Measurements from ENCODE around the gene MAP3K7.

The MAP3K7 gene

DNA sequence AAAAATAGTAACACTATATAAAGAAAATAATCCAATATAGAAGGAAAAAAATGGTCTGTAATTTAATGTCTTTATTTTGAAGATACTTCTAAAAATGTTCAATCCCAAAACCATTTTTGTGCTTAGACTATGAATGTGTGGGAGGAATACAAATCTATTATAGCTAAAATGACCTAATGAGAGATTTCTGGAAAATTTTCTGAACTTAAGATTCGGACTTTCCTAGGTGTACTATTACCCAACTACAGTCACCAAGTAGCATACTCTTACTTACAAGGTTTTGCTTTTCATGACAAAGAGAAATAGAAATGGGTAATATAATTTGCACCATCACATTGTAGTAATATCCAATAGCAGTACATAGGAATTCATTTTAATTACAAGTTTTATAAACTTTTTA is 29.9 kb downstream of the MAP3K7 start:
- Histone ChIP-seq H3K4me1 (ENCODE audit: control insufficient read depth, insufficient read depth, low read length, poor library complexity, severe bottlenecking) (no peaks in the 10 kb centered on the region), H3K4me3 (ENCODE audit: insufficient read depth, low read depth, low read length, poor library complexity, severe bottlenecking) (no peak overlapping the region), H3K9me3 (ENCODE audit: control insufficient read depth, low read length) (no peaks in the 10 kb centered on the region), H3K27ac (ENCODE audit: insufficient read depth, low read length, poor library complexity, severe bottlenecking) (no peak overlapping the region), H3K27me3 (replicated peaks; ENCODE audit: control insufficient read depth, insufficient read depth, low read length, poor library complexity, severe bottlenecking) (no peaks in the 10 kb centered on the region), H3K36me3 (ENCODE audit: control insufficient read depth, insufficient read depth, low read length) (peaks cover 50% of the 10 kb centered on the region)
- no peak for DNase-seq

DNA sequence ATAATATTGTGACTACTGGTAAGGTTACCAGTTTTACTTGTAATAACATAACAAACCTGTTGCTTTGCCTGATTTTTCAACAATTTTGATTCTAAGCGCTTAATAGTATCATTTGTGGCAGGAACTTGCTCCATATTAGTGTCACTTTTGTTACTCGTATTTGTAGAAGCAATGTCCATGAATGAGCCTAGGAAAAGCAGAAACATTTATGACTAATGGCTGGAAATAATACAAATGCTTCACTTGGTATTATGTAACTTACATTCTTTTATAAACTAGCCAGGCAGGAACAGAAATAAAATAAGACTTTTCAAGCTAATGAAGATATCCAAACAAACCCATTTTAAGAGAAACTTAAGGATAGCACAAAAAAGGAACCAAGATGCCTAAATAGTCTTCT is 38.9 kb downstream of the MAP3K7 start:
- Histone ChIP-seq H3K4me1 (ENCODE audit: control insufficient read depth, insufficient read depth, low read length, poor library complexity, severe bottlenecking) (no peaks in the 10 kb centered on the region), H3K27ac (ENCODE audit: insufficient read depth, low read length, poor library complexity, severe bottlenecking) (no peak overlapping the region), H3K36me3 (ENCODE audit: control insufficient read depth, insufficient read depth, low read length) (peaks cover 70% of the 10 kb centered on the region), H3K4me3 (ENCODE audit: insufficient read depth, low read depth, low read length, poor library complexity, severe bottlenecking) (no peak overlapping the region), H3K27me3 (replicated peaks; ENCODE audit: control insufficient read depth, insufficient read depth, low read length, poor library complexity, severe bottlenecking) (no peaks in the 10 kb centered on the region), H3K9me3 (ENCODE audit: control insufficient read depth, low read length) (no peaks in the 10 kb centered on the region)
- no peak for DNase-seq

DNA sequence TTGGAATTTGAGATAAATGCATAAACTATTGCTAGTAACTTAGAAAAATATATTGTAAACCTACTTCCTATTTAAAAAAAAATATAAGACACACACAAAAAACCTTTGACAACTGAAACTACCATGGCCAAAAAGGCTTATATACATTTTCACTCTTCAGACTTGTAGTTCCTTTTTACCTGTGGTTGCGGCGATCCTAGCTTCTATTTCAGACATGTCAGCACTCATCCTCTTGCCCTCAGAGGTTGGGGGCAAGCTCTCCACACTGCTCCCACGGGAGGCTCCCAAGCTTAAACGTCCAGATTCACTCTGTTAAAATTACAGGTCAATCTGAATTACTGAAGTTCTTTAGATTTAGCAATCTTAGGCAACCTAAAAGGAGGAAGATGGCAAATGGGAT is 39.8 kb downstream of the MAP3K7 start:
- no peaks in the 10 kb centered on the region for H3K4me1 ChIP-seq (ENCODE audit: control insufficient read depth, insufficient read depth, low read length, poor library complexity, severe bottlenecking)
- DNase-seq = no peak
- H3K4me3 ChIP-seq (ENCODE audit: insufficient read depth, low read depth, low read length, poor library complexity, severe bottlenecking) = no peak overlapping the region
- H3K36me3 ChIP-seq (ENCODE audit: control insufficient read depth, insufficient read depth, low read length) = peaks cover 61% of the 10 kb centered on the region
- H3K27ac ChIP-seq (ENCODE audit: insufficient read depth, low read length, poor library complexity, severe bottlenecking) = no peak overlapping the region
- H3K27me3 ChIP-seq (replicated peaks; ENCODE audit: control insufficient read depth, insufficient read depth, low read length, poor library complexity, severe bottlenecking) = no peaks in the 10 kb centered on the region
- no peaks in the 10 kb centered on the region for H3K9me3 ChIP-seq (ENCODE audit: control insufficient read depth, low read length)

DNA sequence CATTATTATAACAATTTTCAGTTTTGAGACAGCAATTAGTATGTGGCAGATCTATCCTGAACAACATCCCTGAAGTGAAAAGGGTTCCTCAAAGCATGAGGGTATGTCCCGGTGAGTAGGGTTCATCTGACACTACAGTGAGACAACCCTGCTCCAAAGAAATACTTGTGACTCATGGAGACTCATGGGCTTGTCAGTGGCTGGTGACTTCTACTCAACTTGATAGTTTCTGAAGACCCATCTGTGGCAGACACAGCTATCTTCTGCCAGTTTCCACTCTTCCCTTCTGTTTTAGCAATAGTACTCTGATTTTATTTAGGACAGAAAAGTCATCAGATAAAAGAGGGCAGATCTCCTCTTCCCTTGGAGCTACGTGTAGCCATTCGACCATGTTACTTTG is 41.4 kb downstream of the MAP3K7 start:
- H3K4me3 ChIP-seq (ENCODE audit: insufficient read depth, low read depth, low read length, poor library complexity, severe bottlenecking) = no peak overlapping the region
- no peak overlapping the region for H3K27ac ChIP-seq (ENCODE audit: insufficient read depth, low read length, poor library complexity, severe bottlenecking)
- no peaks in the 10 kb centered on the region for H3K27me3 ChIP-seq (replicated peaks; ENCODE audit: control insufficient read depth, insufficient read depth, low read length, poor library complexity, severe bottlenecking)
- no peaks in the 10 kb centered on the region for H3K9me3 ChIP-seq (ENCODE audit: control insufficient read depth, low read length)
- DNase-seq = no peak
- H3K36me3 ChIP-seq (ENCODE audit: control insufficient read depth, insufficient read depth, low read length) = peaks cover 52% of the 10 kb centered on the region
- H3K4me1 ChIP-seq (ENCODE audit: control insufficient read depth, insufficient read depth, low read length, poor library complexity, severe bottlenecking) = no peaks in the 10 kb centered on the region

DNA sequence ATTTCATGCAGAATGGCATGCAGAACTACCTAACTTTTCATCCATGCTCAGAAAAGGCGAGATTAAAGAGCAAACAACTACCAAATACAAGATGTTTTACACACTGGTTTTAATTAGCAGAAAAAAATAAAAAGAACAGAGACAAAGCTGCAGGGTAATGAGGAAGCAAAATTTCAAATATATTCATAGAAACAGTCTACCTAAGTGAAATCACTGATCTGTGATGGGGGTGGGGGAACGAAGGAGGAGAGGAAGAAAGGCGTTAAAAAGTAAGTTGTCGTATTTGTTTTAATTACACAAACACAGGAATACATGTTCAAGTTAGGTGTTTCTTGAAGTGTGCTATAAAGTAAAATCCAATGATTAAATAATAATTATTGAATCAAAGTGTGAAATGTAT is 42.1 kb downstream of the MAP3K7 start:
- Histone ChIP-seq H3K27me3 (replicated peaks; ENCODE audit: control insufficient read depth, insufficient read depth, low read length, poor library complexity, severe bottlenecking) (no peaks in the 10 kb centered on the region), H3K4me1 (ENCODE audit: control insufficient read depth, insufficient read depth, low read length, poor library complexity, severe bottlenecking) (no peaks in the 10 kb centered on the region), H3K27ac (ENCODE audit: insufficient read depth, low read length, poor library complexity, severe bottlenecking) (no peak overlapping the region), H3K36me3 (ENCODE audit: control insufficient read depth, insufficient read depth, low read length) (peaks cover 45% of the 10 kb centered on the region), H3K4me3 (ENCODE audit: insufficient read depth, low read depth, low read length, poor library complexity, severe bottlenecking) (no peak overlapping the region), H3K9me3 (ENCODE audit: control insufficient read depth, low read length) (no peaks in the 10 kb centered on the region)
- no peak for DNase-seq

DNA sequence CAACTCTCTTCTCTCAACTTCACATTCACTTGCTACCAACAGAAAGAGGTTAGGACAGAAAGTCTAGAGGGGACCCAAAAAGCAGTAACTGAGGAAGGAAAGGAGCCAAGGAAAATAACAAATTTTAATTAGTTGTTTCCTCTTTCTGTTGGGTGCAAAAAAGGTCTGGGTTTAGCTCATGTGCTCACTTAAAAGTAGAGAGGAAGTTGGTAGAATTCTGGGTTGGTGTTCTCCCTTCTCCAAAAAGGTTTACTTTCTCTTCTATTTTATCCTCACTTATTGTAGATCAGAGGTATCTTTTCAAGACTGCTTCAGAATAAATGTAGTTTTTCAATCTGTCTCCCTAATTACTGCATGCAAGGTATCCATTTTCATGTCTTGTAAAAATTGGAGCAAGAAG is 42.8 kb downstream of the MAP3K7 start:
- H3K27ac ChIP-seq (ENCODE audit: insufficient read depth, low read length, poor library complexity, severe bottlenecking) = no peak overlapping the region
- H3K9me3 ChIP-seq (ENCODE audit: control insufficient read depth, low read length) = no peaks in the 10 kb centered on the region
- H3K4me3 ChIP-seq (ENCODE audit: insufficient read depth, low read depth, low read length, poor library complexity, severe bottlenecking) = no peak overlapping the region
- peaks cover 41% of the 10 kb centered on the region for H3K36me3 ChIP-seq (ENCODE audit: control insufficient read depth, insufficient read depth, low read length)
- no peak for DNase-seq
- H3K27me3 ChIP-seq (replicated peaks; ENCODE audit: control insufficient read depth, insufficient read depth, low read length, poor library complexity, severe bottlenecking) = no peaks in the 10 kb centered on the region
- no peaks in the 10 kb centered on the region for H3K4me1 ChIP-seq (ENCODE audit: control insufficient read depth, insufficient read depth, low read length, poor library complexity, severe bottlenecking)

DNA sequence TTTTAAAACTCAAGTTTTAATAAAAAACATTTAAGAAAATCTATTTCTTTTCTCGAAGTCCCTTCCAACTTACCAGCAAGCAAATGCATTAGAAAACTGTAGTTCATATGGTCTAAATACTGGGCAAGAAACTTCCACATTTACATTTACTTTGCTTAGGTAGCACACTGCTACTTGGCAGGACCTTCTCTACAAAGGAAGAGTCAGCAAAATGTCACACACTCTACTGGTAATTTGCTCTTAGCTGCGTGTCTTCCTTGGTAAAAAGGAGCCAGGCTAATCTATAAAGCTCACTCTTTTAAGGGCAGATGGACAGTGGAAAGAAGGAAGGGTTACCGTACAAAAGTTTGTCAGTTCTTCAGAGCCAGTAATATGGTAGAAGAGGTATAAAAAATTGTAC is 45.7 kb downstream of the MAP3K7 start:
- no peak for DNase-seq
- H3K27ac ChIP-seq (ENCODE audit: insufficient read depth, low read length, poor library complexity, severe bottlenecking) = no peak overlapping the region
- no peaks in the 10 kb centered on the region for H3K27me3 ChIP-seq (replicated peaks; ENCODE audit: control insufficient read depth, insufficient read depth, low read length, poor library complexity, severe bottlenecking)
- no peaks in the 10 kb centered on the region for H3K4me1 ChIP-seq (ENCODE audit: control insufficient read depth, insufficient read depth, low read length, poor library complexity, severe bottlenecking)
- H3K4me3 ChIP-seq (ENCODE audit: insufficient read depth, low read depth, low read length, poor library complexity, severe bottlenecking) = no peak overlapping the region
- H3K9me3 ChIP-seq (ENCODE audit: control insufficient read depth, low read length) = no peaks in the 10 kb centered on the region
- H3K36me3 ChIP-seq (ENCODE audit: control insufficient read depth, insufficient read depth, low read length) = peaks cover 21% of the 10 kb centered on the region

DNA sequence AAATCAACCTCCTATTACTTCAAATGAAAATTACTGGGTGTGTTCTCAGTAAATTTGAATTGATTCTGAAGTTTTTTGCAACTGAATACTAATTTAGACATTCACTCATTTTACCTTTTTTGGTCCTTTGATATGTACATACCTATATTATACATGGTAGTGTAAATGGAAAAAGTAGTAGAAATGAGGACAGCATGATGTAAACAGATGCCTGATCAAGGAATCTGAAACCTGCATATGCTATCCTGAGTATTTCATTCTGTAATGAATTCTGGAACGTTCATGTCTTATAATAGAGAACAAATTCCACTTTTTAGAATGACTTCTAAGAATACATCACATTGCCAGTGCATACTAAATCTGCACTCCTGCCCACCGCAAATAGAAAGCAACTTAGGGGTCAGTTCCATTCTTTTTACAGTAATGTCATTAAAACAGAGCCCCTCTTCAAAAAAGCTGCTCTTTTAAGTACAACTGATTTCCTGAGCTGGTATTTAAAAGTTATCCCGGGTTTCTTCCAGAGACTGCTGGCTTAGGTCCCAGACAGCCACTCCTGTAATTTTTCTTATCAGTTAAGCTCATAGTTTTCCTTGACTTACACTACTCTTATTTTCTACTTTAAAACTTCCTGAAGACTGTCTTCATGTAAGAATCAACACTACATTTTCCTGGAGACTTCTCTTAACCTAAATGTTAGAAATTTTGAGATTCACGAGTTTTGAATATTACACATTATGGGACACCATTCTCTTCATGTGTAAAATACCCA is 48.4 kb downstream of the MAP3K7 start:
- Histone ChIP-seq H3K4me1 (ENCODE audit: control insufficient read depth, insufficient read depth, low read length, poor library complexity, severe bottlenecking) (no peaks in the 10 kb centered on the region), H3K27me3 (replicated peaks; ENCODE audit: control insufficient read depth, insufficient read depth, low read length, poor library complexity, severe bottlenecking) (no peaks in the 10 kb centered on the region), H3K4me3 (ENCODE audit: insufficient read depth, low read depth, low read length, poor library complexity, severe bottlenecking) (no peak overlapping the region), H3K27ac (ENCODE audit: insufficient read depth, low read length, poor library complexity, severe bottlenecking) (no peak overlapping the region), H3K9me3 (ENCODE audit: control insufficient read depth, low read length) (no peaks in the 10 kb centered on the region), H3K36me3 (ENCODE audit: control insufficient read depth, insufficient read depth, low read length) (peaks cover 3% of the 10 kb centered on the region)
- no peak for DNase-seq

DNA sequence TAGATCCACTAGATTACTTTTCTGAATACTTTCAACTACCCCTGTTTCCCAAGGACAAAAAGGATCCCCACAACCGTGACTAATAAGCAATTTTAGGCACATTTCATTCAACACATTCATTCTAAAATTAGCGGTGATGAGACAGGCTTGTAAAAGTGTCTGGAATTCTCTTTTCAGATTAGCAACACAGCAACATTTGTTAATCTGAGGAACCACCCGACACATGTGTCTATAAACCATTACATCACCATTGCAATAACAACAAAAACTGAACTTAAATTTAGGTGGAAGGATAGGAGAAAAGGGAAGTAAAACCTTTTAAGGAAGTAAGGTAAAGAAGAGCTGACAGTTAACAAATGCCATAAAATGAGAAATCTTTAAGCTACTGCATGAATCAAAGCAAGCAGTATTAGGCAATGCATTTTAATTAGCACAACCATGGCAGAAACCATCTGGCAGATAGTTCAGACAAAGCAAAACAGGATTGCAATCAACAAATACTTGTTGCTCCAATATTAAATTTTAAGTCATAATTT is 49.1 kb downstream of the MAP3K7 start:
- H3K9me3 ChIP-seq (ENCODE audit: control insufficient read depth, low read length) = no peaks in the 10 kb centered on the region
- peaks cover 9% of the 10 kb centered on the region for H3K36me3 ChIP-seq (ENCODE audit: control insufficient read depth, insufficient read depth, low read length)
- H3K27ac ChIP-seq (ENCODE audit: insufficient read depth, low read length, poor library complexity, severe bottlenecking) = no peak overlapping the region
- H3K27me3 ChIP-seq (replicated peaks; ENCODE audit: control insufficient read depth, insufficient read depth, low read length, poor library complexity, severe bottlenecking) = no peaks in the 10 kb centered on the region
- H3K4me3 ChIP-seq (ENCODE audit: insufficient read depth, low read depth, low read length, poor library complexity, severe bottlenecking) = no peak overlapping the region
- no peaks in the 10 kb centered on the region for H3K4me1 ChIP-seq (ENCODE audit: control insufficient read depth, insufficient read depth, low read length, poor library complexity, severe bottlenecking)
- DNase-seq = no peak

DNA sequence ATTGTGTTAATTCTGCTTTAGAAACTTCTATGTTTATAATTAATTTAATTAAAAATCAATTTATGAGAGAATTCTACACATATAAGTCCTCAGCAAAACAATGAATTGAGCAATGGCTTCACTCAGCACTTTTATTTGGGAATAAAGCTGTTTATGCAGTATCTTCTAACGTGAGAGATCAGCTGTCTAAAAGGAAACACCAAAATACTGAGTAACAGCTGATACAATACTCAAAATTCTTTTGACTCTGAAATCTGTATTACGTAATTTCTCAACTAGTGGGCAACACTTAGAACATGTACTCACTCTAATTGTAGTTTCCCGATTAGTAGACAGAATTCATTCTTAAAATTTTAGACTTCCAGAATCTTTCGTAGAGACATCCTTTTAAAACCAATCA is 49.8 kb downstream of the MAP3K7 start:
- no peak overlapping the region for H3K4me3 ChIP-seq (ENCODE audit: insufficient read depth, low read depth, low read length, poor library complexity, severe bottlenecking)
- DNase-seq = no peak
- H3K27ac ChIP-seq (ENCODE audit: insufficient read depth, low read length, poor library complexity, severe bottlenecking) = no peak overlapping the region
- no peaks in the 10 kb centered on the region for H3K4me1 ChIP-seq (ENCODE audit: control insufficient read depth, insufficient read depth, low read length, poor library complexity, severe bottlenecking)
- H3K27me3 ChIP-seq (replicated peaks; ENCODE audit: control insufficient read depth, insufficient read depth, low read length, poor library complexity, severe bottlenecking) = no peaks in the 10 kb centered on the region
- H3K9me3 ChIP-seq (ENCODE audit: control insufficient read depth, low read length) = no peaks in the 10 kb centered on the region
- H3K36me3 ChIP-seq (ENCODE audit: control insufficient read depth, insufficient read depth, low read length) = peaks cover 11% of the 10 kb centered on the region
